Glomerular visceral epithelial cell (primary cell): ENCODE results near the gene DMBX1.

ENCODE experiments used
- DNase-seq: peaks from one replicate; pipeline ENCODE4 v3.0.0-alpha.2; 2016; ENCODE audit errors: extremely low spot score

DMBX1 gene

GRCh38 chr1:46459315-46459714 lies 30.3 kb upstream of the DMBX1 start:
- DNase-seq, result no peak

- DNase-seq, result no peak
Measured at GRCh38 chr1:46461017-46461808, 28.4 kb upstream of the DMBX1 start.

- no peak for DNase-seq
Measured at GRCh38 chr1:46461809-46462448, 27.7 kb upstream of the DMBX1 start.

- no peak for DNase-seq
Measured at GRCh38 chr1:46464013-46464548, 25.6 kb upstream of the DMBX1 start.

GRCh38 chr1:46464915-46465314 lies 24.7 kb upstream of the DMBX1 start:
- no peak for DNase-seq

GRCh38 chr1:46465981-46466476 lies 23.6 kb upstream of the DMBX1 start:
- no peak for DNase-seq

- no peak for DNase-seq
Measured at GRCh38 chr1:46466477-46467182, 23.0 kb upstream of the DMBX1 start.

GRCh38 chr1:46467183-46467504 lies 22.5 kb upstream of the DMBX1 start:
- no peak for DNase-seq

- DNase-seq, result no peak
Measured at GRCh38 chr1:46469881-46470280, 19.8 kb upstream of the DMBX1 start.

- DNase-seq, result no peak
Measured at GRCh38 chr1:46471848-46472492, 17.7 kb upstream of the DMBX1 start.

- no peak for DNase-seq
Measured at GRCh38 chr1:46472498-46473181, 17.0 kb upstream of the DMBX1 start.

GRCh38 chr1:46473991-46474390 lies 15.6 kb upstream of the DMBX1 start:
- DNase-seq, result no peak

- no peak for DNase-seq
Measured at GRCh38 chr1:46474570-46474969, 15.1 kb upstream of the DMBX1 start.

- no peak for DNase-seq
Measured at GRCh38 chr1:46476673-46477072, 13.0 kb upstream of the DMBX1 start.

GRCh38 chr1:46477153-46477929 lies 12.3 kb upstream of the DMBX1 start:
- DNase-seq, result peak; percentile 74

- DNase-seq, result no peak
Measured at GRCh38 chr1:46478721-46479485, 10.7 kb upstream of the DMBX1 start.

- DNase-seq, result no peak
Measured at GRCh38 chr1:46479744-46480350, 9.8 kb upstream of the DMBX1 start.

- DNase-seq, result no peak
Measured at GRCh38 chr1:46480959-46481646, 8.5 kb upstream of the DMBX1 start.

GRCh38 chr1:46481961-46482360 lies 7.7 kb upstream of the DMBX1 start:
- no peak for DNase-seq
